ENCODE results near the gene PGC. TPM values are rescaled to one million over a fixed set of nuclear protein-coding genes. Genes with fewer than 3 reads are reported as not detected.

PGC gene
- total RNA-seq, 1 experiment from 2014 or later: 0.63 TPM

GRCh38 chr6:41707565-41708200 is 39.5 kb downstream of the PGC start:
- ChIA-PET POLR2A (interaction anchor here (1.4 kb wide), 1 partner anchor 27 kb away, joined by 3 read pairs; no protein-coding TSS in a partner anchor), CTCF (interaction anchor here (1.5 to 4.6 kb wide), 8 partner anchors 10 to 105 kb away, joined by 8 to 39 read pairs (median 22); partner anchors contain the start of genes TFEB and TOMM6)
- Mint-ChIP-seq H3K4me3 (no peak overlapping the region), H3K36me3 (no peaks in the 10 kb centered on the region), H3K27ac (no peak overlapping the region), H3K27me3 (ENCODE audit: low read depth) (no peaks in the 10 kb centered on the region), H3K9me3 (no peaks in the 10 kb centered on the region), H3K4me1 (peaks cover 4% of the 10 kb centered on the region)
- ATAC-seq (no peak), DNase-seq (ENCODE audit: low spot score) (no peak)
- TF ChIP-seq ETV6 (CRISPR knock-in tag; IDR thresholded peaks at IDR 0.05) (no peak), ZMAT4 (CRISPR knock-in tag; IDR thresholded peaks at IDR 0.05) (no peak), CREB1 (CRISPR knock-in tag; IDR thresholded peaks at IDR 0.05) (no peak), IRF1 (CRISPR knock-in tag; IDR thresholded peaks at IDR 0.05) (no peak), ATF1 (CRISPR knock-in tag; IDR thresholded peaks at IDR 0.05) (no peak), NFE2L1 (CRISPR knock-in tag; IDR thresholded peaks at IDR 0.05) (no peak), SMAD4 (CRISPR knock-in tag; IDR thresholded peaks at IDR 0.05) (no peak), ZNF416 (CRISPR knock-in tag; IDR thresholded peaks at IDR 0.05) (no peak)

GRCh38 chr6:41706876-41707564 is 40.2 kb downstream of the PGC start:
- peaks cover 4% of the 10 kb centered on the region for H3K4me1 Mint-ChIP-seq
- CTCF ChIA-PET: interaction anchor here (0.6 to 4.6 kb wide), 16 partner anchors 10 to 279 kb away, joined by 3 to 39 read pairs (median 12); partner anchors contain the start of genes FRS3, TFEB and TOMM6
- POLR2A ChIA-PET: no interaction called here
- no peaks in the 10 kb centered on the region for H3K27me3 Mint-ChIP-seq (ENCODE audit: low read depth)
- H3K36me3 Mint-ChIP-seq: no peaks in the 10 kb centered on the region
- ATAC-seq: no peak
- H3K4me3 Mint-ChIP-seq: no peak overlapping the region
- H3K27ac Mint-ChIP-seq: no peak overlapping the region
- no peaks in the 10 kb centered on the region for H3K9me3 Mint-ChIP-seq
- DNase-seq (ENCODE audit: low spot score): no peak
- TF ChIP-seq ZNF425 (CRISPR knock-in tag; conservative IDR thresholded peaks at IDR 0.05): no peak
- no peak for TF ChIP-seq E2F4 (CRISPR knock-in tag; IDR thresholded peaks at IDR 0.05; ENCODE audit: borderline replicate concordance, low read depth)
- TF ChIP-seq ZSCAN18 (CRISPR knock-in tag; IDR thresholded peaks at IDR 0.05): no peak
- TF ChIP-seq KAT7 (CRISPR knock-in tag; IDR thresholded peaks at IDR 0.05; ENCODE audit: borderline replicate concordance): no peak
- no peak for TF ChIP-seq IRF2 (CRISPR knock-in tag; IDR thresholded peaks at IDR 0.05; ENCODE audit: borderline replicate concordance, low read depth)
- TF ChIP-seq MXD4 (CRISPR knock-in tag; IDR thresholded peaks at IDR 0.05; ENCODE audit: borderline replicate concordance): no peak
- TF ChIP-seq NFE2L1 (CRISPR knock-in tag; IDR thresholded peaks at IDR 0.05): no peak
- TF ChIP-seq SMAD3 (CRISPR knock-in tag; IDR thresholded peaks at IDR 0.05; ENCODE audit: borderline replicate concordance): no peak
- TF ChIP-seq TEAD4 (CRISPR knock-in tag; IDR thresholded peaks at IDR 0.05): no peak
- no peak for TF ChIP-seq SMAD4 (CRISPR knock-in tag; IDR thresholded peaks at IDR 0.05)
- TF ChIP-seq MYBL2 (CRISPR knock-in tag; IDR thresholded peaks at IDR 0.05): no peak
- TF ChIP-seq CREM (CRISPR knock-in tag; IDR thresholded peaks at IDR 0.05): no peak
- TF ChIP-seq ZNF416 (CRISPR knock-in tag; IDR thresholded peaks at IDR 0.05): no peak
- no peak for TF ChIP-seq AFF4 (CRISPR knock-in tag; IDR thresholded peaks at IDR 0.05; ENCODE audit: borderline replicate concordance)
- TF ChIP-seq JUN (CRISPR knock-in tag; IDR thresholded peaks at IDR 0.05): no peak
- TF ChIP-seq E2F1 (CRISPR knock-in tag; IDR thresholded peaks at IDR 0.05): no peak
- TF ChIP-seq TCF7 (CRISPR knock-in tag; IDR thresholded peaks at IDR 0.05; ENCODE audit: low read depth): no peak
- no peak for TF ChIP-seq PRRX2 (CRISPR knock-in tag; IDR thresholded peaks at IDR 0.05)
